ENCODE results near the gene SRCIN1.

Gene SRCIN1

GRCh38 chr17:38572669-38573365 lies 32.9 kb downstream of the SRCIN1 start:
- Histone ChIP-seq H3K36me3 (ENCODE audit: control insufficient read depth, insufficient read depth, low read length) (no peaks in the 10 kb centered on the region), H3K27ac (ENCODE audit: insufficient read depth, low read depth, low read length, poor library complexity, severe bottlenecking) (no peak overlapping the region), H3K27me3 (ENCODE audit: control insufficient read depth, insufficient read depth, low read length, poor library complexity, severe bottlenecking) (peaks cover 56% of the 10 kb centered on the region), H3K9me3 (ENCODE audit: control insufficient read depth, low read length) (no peaks in the 10 kb centered on the region), H3K4me3 (ENCODE audit: insufficient read depth, low read depth, low read length) (peak overlapping the region; percentile 49), H3K4me1 (ENCODE audit: control insufficient read depth, insufficient read depth, low read length) (peaks cover 28% of the 10 kb centered on the region)
- WGBS, 2 experiments = 1% methylated on average over 61 of the region's 61 CpGs

- Histone ChIP-seq H3K27me3 (ENCODE audit: control insufficient read depth, insufficient read depth, low read length, poor library complexity, severe bottlenecking) (peaks cover 54% of the 10 kb centered on the region), H3K9me3 (ENCODE audit: control insufficient read depth, low read length) (no peaks in the 10 kb centered on the region), H3K27ac (ENCODE audit: insufficient read depth, low read depth, low read length, poor library complexity, severe bottlenecking) (no peak overlapping the region), H3K36me3 (ENCODE audit: control insufficient read depth, insufficient read depth, low read length) (no peaks in the 10 kb centered on the region), H3K4me3 (ENCODE audit: insufficient read depth, low read depth, low read length) (peak overlapping the region; percentile 49), H3K4me1 (ENCODE audit: control insufficient read depth, insufficient read depth, low read length) (peaks cover 26% of the 10 kb centered on the region)
- 2% methylated on average over 36 to 37 of the region's 39 CpGs for WGBS, 2 experiments
These were observed 33.7 kb downstream of the SRCIN1 start for GRCh38 chr17:38571833-38572668.

- no peak overlapping the region for H3K27ac ChIP-seq (ENCODE audit: insufficient read depth, low read depth, low read length, poor library complexity, severe bottlenecking)
- H3K9me3 ChIP-seq (ENCODE audit: control insufficient read depth, low read length) = no peaks in the 10 kb centered on the region
These were observed 35.8 kb downstream of the SRCIN1 start for GRCh38 chr17:38569701-38570512.

GRCh38 chr17:38568845-38569510 lies 36.8 kb downstream of the SRCIN1 start:
- WGBS, 2 experiments = 90 to 92% methylated on average over 9 of the region's 9 CpGs
- H3K9me3 ChIP-seq (ENCODE audit: control insufficient read depth, low read length) = no peaks in the 10 kb centered on the region

More at GRCh38 chr17:38569701-38570512, 35.8 kb downstream of the SRCIN1 start:
- Histone ChIP-seq H3K4me1 (ENCODE audit: control insufficient read depth, insufficient read depth, low read length) (peaks cover 41% of the 10 kb centered on the region), H3K4me3 (ENCODE audit: insufficient read depth, low read depth, low read length) (no peak overlapping the region), H3K36me3 (ENCODE audit: control insufficient read depth, insufficient read depth, low read length) (no peaks in the 10 kb centered on the region), H3K27me3 (ENCODE audit: control insufficient read depth, insufficient read depth, low read length, poor library complexity, severe bottlenecking) (peaks cover 54% of the 10 kb centered on the region)
- 81 to 82% methylated on average over 21 of the region's 21 CpGs for WGBS, 2 experiments

GRCh38 chr17:38568274-38568673 lies 37.5 kb downstream of the SRCIN1 start:
- 49 to 54% methylated on average over 6 of the region's 6 CpGs for WGBS, 2 experiments

More at GRCh38 chr17:38568845-38569510, 36.8 kb downstream of the SRCIN1 start:
- Histone ChIP-seq H3K27me3 (ENCODE audit: control insufficient read depth, insufficient read depth, low read length, poor library complexity, severe bottlenecking) (peaks cover 54% of the 10 kb centered on the region), H3K4me1 (ENCODE audit: control insufficient read depth, insufficient read depth, low read length) (peaks cover 48% of the 10 kb centered on the region), H3K4me3 (ENCODE audit: insufficient read depth, low read depth, low read length) (no peak overlapping the region), H3K27ac (ENCODE audit: insufficient read depth, low read depth, low read length, poor library complexity, severe bottlenecking) (no peak overlapping the region), H3K36me3 (ENCODE audit: control insufficient read depth, insufficient read depth, low read length) (no peaks in the 10 kb centered on the region)

GRCh38 chr17:38567350-38567749 lies 38.4 kb downstream of the SRCIN1 start:
- WGBS, 2 experiments = 91 to 92% methylated on average over 2 of the region's 2 CpGs
- no peak overlapping the region for H3K27ac ChIP-seq (ENCODE audit: insufficient read depth, low read depth, low read length, poor library complexity, severe bottlenecking)
- no peak overlapping the region for H3K4me3 ChIP-seq (ENCODE audit: insufficient read depth, low read depth, low read length)
- peaks cover 60% of the 10 kb centered on the region for H3K27me3 ChIP-seq (ENCODE audit: control insufficient read depth, insufficient read depth, low read length, poor library complexity, severe bottlenecking)
- no peaks in the 10 kb centered on the region for H3K9me3 ChIP-seq (ENCODE audit: control insufficient read depth, low read length)
- no peaks in the 10 kb centered on the region for H3K36me3 ChIP-seq (ENCODE audit: control insufficient read depth, insufficient read depth, low read length)
- H3K4me1 ChIP-seq (ENCODE audit: control insufficient read depth, insufficient read depth, low read length) = peaks cover 55% of the 10 kb centered on the region

More at GRCh38 chr17:38568274-38568673, 37.5 kb downstream of the SRCIN1 start:
- Histone ChIP-seq H3K4me3 (ENCODE audit: insufficient read depth, low read depth, low read length) (no peak overlapping the region), H3K9me3 (ENCODE audit: control insufficient read depth, low read length) (no peaks in the 10 kb centered on the region), H3K36me3 (ENCODE audit: control insufficient read depth, insufficient read depth, low read length) (no peaks in the 10 kb centered on the region), H3K27ac (ENCODE audit: insufficient read depth, low read depth, low read length, poor library complexity, severe bottlenecking) (no peak overlapping the region), H3K4me1 (ENCODE audit: control insufficient read depth, insufficient read depth, low read length) (peaks cover 50% of the 10 kb centered on the region), H3K27me3 (ENCODE audit: control insufficient read depth, insufficient read depth, low read length, poor library complexity, severe bottlenecking) (peaks cover 54% of the 10 kb centered on the region)

- Histone ChIP-seq H3K27ac (ENCODE audit: insufficient read depth, low read depth, low read length, poor library complexity, severe bottlenecking) (no peak overlapping the region), H3K36me3 (ENCODE audit: control insufficient read depth, insufficient read depth, low read length) (no peaks in the 10 kb centered on the region), H3K4me3 (ENCODE audit: insufficient read depth, low read depth, low read length) (no peak overlapping the region), H3K9me3 (ENCODE audit: control insufficient read depth, low read length) (no peaks in the 10 kb centered on the region), H3K27me3 (ENCODE audit: control insufficient read depth, insufficient read depth, low read length, poor library complexity, severe bottlenecking) (peaks cover 64% of the 10 kb centered on the region), H3K4me1 (ENCODE audit: control insufficient read depth, insufficient read depth, low read length) (peaks cover 51% of the 10 kb centered on the region)
- 84 to 89% methylated on average over 5 of the region's 5 CpGs for WGBS, 2 experiments
These were observed 39.1 kb downstream of the SRCIN1 start for GRCh38 chr17:38566666-38567031.

- peaks cover 69% of the 10 kb centered on the region for H3K27me3 ChIP-seq (ENCODE audit: control insufficient read depth, insufficient read depth, low read length, poor library complexity, severe bottlenecking)
- no peak overlapping the region for H3K4me3 ChIP-seq (ENCODE audit: insufficient read depth, low read depth, low read length)
These were observed 39.7 kb downstream of the SRCIN1 start for GRCh38 chr17:38565853-38566665.

GRCh38 chr17:38564869-38565268 lies 40.9 kb downstream of the SRCIN1 start:
- Histone ChIP-seq H3K4me3 (ENCODE audit: insufficient read depth, low read depth, low read length) (no peak overlapping the region), H3K4me1 (ENCODE audit: control insufficient read depth, insufficient read depth, low read length) (peaks cover 56% of the 10 kb centered on the region), H3K9me3 (ENCODE audit: control insufficient read depth, low read length) (no peaks in the 10 kb centered on the region), H3K27ac (ENCODE audit: insufficient read depth, low read depth, low read length, poor library complexity, severe bottlenecking) (no peak overlapping the region), H3K36me3 (ENCODE audit: control insufficient read depth, insufficient read depth, low read length) (no peaks in the 10 kb centered on the region), H3K27me3 (ENCODE audit: control insufficient read depth, insufficient read depth, low read length, poor library complexity, severe bottlenecking) (peaks cover 81% of the 10 kb centered on the region)
- WGBS, 2 experiments = 5 to 6% methylated on average over 6 of the region's 6 CpGs

More at GRCh38 chr17:38565853-38566665, 39.7 kb downstream of the SRCIN1 start:
- H3K4me1 ChIP-seq (ENCODE audit: control insufficient read depth, insufficient read depth, low read length) = peaks cover 47% of the 10 kb centered on the region
- no peak overlapping the region for H3K27ac ChIP-seq (ENCODE audit: insufficient read depth, low read depth, low read length, poor library complexity, severe bottlenecking)
- H3K9me3 ChIP-seq (ENCODE audit: control insufficient read depth, low read length) = no peaks in the 10 kb centered on the region
- no peaks in the 10 kb centered on the region for H3K36me3 ChIP-seq (ENCODE audit: control insufficient read depth, insufficient read depth, low read length)
- WGBS, 2 experiments = 67 to 72% methylated on average over 10 of the region's 10 CpGs
